Kasumi-1 (cell line): ENCODE data around the gene PARD6G.

ENCODE experiments used
- DNase-seq, 2 experiments: peaks; one replicate each; lab custom pipeline; 2025; lab: John Stamatoyannopoulos, UW

The PARD6G gene

GRCh38 chr18:80190311-80190710 is 57.0 kb downstream of the PARD6G start:
- DNase-seq: no peak

DNA sequence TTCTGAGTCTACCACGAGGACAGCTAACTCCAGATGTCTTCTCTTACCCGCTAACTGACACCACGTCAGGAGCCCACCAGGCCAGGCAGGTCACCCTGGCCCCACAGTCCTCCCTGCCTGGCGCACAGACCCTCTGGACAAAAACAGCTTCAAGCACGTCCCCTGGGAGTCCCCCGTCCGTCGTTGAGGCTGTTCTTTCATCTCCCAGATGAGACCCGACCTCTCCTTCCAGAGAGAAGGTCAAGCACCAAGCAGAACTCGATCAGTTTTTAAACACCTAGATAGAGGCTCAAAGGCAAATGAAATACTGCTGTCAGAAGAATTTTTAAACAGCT is 57.8 kb downstream of the PARD6G start:
- DNase-seq: no peak

DNA sequence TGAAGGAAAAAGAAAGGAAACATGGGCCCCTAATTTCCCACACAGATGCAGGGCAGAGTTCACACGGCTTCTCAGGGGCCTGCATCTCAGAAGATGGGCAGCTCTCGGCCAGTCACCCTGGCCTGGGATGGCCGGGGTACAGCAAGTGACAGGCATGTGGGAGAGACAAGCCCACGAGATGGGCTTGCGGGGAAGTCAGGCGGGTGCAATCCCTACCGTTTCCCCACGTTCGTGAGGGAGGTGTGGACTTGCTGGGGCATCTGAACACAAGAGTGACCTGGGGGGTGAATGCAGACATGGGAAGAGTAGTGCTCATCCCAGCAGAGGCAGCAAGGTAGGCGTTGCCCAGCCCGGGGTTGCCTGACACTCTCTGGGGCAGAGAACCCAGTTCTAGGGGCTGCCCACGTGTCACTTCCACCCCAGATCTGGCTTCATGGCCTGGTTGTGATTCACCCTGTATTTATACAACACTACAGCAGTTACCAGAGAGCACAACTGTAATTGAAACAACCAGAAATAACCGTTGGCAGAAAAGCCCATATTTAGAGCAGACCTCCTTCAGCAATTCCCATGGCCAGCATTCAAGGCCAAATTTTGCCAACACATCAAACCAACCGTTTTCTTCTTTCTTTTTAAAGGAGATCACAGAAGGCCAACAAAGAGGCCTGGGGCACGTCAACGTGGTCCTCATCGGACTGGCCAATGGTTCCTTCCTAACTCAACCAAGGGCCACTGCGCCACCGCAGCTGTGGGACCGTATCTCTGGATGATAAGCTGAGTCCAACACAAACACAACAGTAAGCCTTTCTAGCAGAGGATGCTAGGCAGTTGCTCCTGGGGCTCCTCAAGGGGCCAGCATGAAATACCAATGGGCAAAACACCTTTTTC is 58.4 kb downstream of the PARD6G start:
- DNase-seq: no peak

DNA sequence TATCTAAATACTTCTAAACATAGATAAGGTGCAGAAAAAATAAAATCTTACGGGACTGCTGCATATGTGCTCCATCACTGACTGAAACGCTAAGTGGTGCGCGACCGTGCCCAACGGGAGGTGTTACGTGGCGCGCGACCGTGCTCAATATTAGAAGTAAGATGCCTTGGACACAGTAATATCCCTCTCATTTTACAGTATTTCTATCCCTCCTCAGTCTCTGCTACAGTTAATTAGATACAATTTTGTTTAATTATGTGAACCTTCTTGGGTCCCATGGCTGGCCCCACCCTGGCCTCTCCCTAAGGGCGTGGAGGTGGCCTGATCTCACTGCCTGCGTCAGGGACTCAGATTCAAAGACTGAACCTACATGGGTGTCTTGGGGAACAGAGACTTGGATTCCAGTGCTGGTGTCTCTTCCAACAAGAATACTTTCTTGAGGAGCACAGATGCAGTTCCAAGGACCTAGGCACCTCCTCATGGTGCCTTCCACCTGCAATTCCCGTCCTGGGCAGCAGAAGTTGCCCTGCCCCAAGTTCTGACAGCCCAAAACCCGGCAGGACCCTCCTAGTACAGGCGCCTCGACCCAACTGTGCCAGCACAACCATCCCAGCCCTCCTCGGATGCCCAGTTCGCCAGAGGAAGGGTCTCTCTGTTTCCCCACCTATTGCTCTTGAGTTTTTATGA is 59.2 kb downstream of the PARD6G start:
- DNase-seq: no peak

DNA sequence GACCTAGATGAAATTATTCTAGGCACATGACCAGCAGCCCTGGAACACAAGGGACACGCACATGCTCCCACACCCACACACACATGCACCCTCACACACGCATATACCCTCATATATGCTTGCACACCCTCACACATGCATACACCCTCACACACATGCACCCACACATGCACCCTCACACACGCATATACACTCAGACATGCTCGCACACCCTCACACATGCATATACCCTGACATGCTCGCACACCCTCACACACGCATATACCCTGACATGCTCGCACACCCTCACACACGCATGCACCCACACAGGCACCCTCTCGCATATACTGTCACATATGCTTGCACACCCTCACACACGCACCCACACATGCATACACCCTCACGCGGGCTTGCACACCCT is 61.8 kb downstream of the PARD6G start:
- no peak for DNase-seq

GRCh38 chr18:80184243-80184772 is 63.0 kb downstream of the PARD6G start:
- DNase-seq: no peak

GRCh38 chr18:80183273-80184050 is 63.9 kb downstream of the PARD6G start:
- no peak for DNase-seq

DNA sequence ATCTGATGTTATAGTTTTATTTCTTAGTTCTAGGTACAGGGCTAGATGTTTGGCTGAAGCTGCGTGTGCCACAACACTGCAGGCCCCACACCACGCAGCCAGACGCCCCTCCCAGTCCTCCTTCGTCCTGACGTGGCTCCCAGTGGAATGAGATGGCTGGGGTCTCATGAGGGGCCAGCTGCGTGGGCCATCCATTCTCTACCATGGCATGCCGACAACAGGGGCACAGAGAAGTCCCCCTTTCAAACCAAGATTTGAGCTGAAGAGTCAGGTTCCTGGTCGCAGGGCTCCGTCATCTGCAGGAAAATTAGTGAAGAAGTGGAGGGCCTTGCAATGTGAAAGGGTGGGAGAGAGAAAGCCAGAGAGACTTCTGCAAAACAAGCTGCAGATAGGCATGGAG is 64.5 kb downstream of the PARD6G start:
- DNase-seq: no peak

DNA sequence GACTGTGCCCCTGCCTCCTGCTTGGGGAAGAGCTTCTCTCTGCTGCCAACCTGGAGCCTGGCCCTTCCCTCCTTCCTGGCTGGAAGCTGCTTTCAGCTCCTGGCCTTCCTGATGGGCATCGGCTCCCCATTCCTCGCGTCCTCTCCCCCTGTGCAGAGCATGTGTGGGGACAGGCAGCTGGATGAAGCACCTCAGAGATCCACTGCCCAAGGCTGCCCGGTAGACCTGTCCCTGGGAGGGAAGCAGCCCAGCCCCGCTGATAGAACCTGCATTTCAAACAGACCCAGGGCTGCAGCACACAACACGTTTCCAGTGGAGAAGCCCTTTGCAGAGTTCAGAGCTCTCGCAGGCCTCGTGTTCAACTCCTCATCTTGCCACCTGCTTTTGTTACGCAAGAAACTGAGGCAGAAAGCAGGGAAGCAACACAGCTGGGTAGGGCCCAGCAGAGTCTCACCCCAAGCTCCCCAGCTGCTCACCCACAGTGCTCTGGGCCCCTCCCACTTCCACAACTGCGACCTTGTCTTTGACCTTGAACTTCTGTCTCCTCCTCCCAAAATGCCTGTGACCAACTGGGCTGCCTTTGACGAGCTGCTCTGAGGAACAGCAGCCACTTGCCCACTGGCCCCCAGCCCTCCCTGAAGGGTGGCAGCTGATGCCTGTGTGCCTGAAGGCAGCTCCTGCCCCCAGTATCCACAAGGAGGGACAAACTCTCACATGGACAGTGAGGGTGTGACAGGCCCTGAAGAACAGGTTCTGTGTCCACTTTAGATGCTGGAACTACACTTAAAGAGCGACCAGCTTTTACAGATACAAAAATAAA is 65.5 kb downstream of the PARD6G start:
- DNase-seq: no peak

DNA sequence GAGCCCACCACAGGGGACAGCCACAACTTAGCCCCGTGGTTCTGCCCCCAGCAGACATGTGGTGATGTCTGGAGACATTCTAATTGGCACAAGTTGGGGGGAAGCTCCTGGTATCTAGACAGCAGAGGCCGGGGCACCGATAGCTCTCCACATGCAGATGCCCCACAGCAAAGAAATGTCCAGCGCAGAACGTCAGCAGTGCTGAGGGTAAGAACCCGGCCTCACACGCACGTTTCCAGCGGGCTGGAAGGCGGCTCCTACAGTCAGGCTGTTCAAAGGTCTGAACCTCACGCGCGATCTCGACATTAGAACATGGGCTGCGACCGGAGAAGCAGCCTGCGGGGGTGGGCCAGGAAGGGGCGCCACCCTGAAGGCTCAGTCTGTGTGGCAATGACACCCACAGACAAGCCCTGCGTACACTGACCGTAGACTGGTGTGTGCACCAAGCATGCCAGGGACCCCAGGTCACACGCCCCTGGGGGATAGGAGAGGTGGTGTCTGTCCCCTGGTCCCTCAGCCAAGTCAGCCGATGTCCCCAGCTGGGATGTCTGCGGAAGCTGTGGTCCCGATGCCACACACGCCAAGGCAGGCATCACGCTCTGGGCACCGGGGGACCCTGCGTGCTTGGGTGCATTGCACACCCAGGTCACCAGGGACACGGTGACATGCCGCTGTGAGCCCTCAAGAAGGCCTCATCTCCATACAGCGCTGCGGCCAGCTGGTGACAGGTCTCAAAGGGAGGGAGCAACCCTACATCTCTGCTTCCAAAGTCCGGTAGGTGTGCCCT is 66.3 kb downstream of the PARD6G start:
- no peak for DNase-seq

- no peak for DNase-seq
Measured at GRCh38 chr18:80179857-80180558, 67.3 kb downstream of the PARD6G start.

- no peak for DNase-seq
Measured at GRCh38 chr18:80178935-80179818, 68.1 kb downstream of the PARD6G start.

- no peak for DNase-seq
Measured at GRCh38 chr18:80177128-80177527, 70.2 kb downstream of the PARD6G start.

DNA sequence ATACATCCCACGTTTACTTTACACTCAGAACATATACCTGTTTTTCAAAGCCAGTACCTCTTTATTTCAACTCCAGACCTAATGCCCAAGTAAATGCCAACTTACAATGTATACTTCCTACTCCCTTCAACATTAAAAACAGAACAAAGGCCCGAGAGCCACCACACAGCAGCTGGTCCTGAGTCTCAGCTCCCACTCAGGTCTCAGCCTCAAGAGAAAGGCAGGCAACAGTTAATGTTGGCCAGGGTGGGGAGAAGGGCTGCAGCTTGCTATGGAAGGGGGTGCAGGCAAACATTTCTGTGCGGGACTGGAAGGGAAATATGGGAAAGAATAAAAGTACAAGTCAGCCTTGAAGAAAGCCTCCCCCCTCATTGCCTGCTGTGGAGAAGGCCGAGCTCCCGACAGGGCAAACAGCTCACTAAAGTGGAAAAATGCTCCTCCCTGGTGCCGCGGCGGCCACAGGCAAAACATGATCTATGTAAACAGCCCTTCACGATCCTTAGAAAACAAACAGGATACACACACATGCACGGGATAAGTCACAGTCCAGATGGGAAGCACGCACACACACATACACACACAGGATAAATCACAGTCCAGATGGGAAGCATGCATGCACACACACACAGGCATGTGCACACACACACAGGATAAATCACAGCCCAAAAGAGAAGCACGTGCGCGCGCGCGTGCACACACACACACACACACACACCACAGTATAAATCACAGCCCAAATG is 70.8 kb downstream of the PARD6G start:
- DNase-seq: no peak

DNA sequence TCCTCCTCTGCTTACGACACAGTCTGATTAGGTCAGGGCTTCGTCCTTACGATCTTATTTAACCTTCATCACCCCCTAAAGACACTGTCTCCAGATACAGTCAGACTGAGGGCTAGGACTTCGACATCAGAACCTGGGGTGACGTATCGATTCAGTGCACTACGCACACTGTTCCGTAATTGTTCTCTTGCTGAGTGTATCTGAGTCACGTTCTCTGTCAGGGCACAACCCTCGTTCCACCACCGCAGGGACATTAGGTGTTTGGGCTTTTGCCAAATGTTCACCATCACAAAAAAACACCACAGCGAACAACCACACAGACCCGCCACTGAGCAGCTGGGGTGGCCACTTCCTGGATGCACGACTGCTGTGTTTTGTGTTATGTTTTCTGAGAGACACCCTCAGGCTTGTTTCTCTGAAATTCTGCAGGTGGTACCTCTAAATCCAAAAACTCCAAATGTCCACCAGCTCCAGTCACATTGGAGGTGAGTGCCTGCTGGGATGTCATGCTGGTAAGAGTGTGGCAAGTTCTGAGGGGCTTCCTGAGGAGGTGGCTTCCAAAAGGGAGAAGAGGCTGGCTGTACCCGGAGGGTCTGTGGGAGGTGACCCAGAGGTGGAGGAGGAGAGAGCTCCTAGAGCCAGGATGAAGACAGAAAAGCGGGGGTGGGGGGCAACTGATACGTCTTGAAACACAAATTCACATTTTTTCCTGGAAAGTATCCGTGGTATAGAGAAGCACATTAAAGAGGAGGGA is 71.7 kb downstream of the PARD6G start:
- no peak for DNase-seq

- DNase-seq: no peak
Measured at GRCh38 chr18:80173060-80173459, 74.3 kb downstream of the PARD6G start.

- no peak for DNase-seq
Measured at GRCh38 chr18:80172056-80172455, 75.3 kb downstream of the PARD6G start.
